Activated naive CD8-positive, alpha-beta T cell treated with anti-CD3 and anti-CD28 coated beads, Interleukin-2, amount 10 ng/mL, durations not matched to agents 7 days and 5 days (primary cell): ENCODE results near the gene NOS1. TPM values are rescaled to one million over a fixed set of nuclear protein-coding genes. Genes with fewer than 3 reads are reported as not detected.
A peak's percentile ranks its signal among the peaks of the same experiment; 100 is the strongest.
"Not testable (repeated sequence)": the region's sequence is repeated elsewhere in the genome, so short reads cannot be mapped to it uniquely, and the experiment has no call there.

Source experiments
- ATAC-seq: fragments of 150-1000 bp; cut with Tn5 transposase; one replicate; pipeline ENCODE4 v1.10.0; 2021; ENCODE audit warnings: low read depth, moderate library complexity
- POLR2A ChIA-PET: fragments of 350-600 bp; sonication (Branson Sonifier 250); formaldehyde crosslinking; loops from one replicate; lab custom pipeline; 2021; ENCODE audit warnings: antibody characterized with exemption; lab: Charles Lee
- DNase-seq: peaks from one replicate; pipeline ENCODE4 v3.0.0; 2021
- H3K27ac Mint-ChIP-seq: one replicate; pipeline ENCODE4 v1.8.0; 2022; ENCODE audit warnings: mild to moderate bottlenecking, mixed read lengths
- H3K27me3 Mint-ChIP-seq: one replicate; pipeline ENCODE4 v1.8.0; 2022; ENCODE audit warnings: mild to moderate bottlenecking, moderate library complexity, mixed read lengths
- H3K36me3 Mint-ChIP-seq: one replicate; pipeline ENCODE4 v1.8.0; 2021; ENCODE audit warnings: mild to moderate bottlenecking, mixed read lengths
- H3K4me1 Mint-ChIP-seq: one replicate; pipeline ENCODE4 v1.8.0; 2021; ENCODE audit warnings: mixed read lengths
- H3K4me3 Mint-ChIP-seq: one replicate; pipeline ENCODE4 v1.8.0; 2022; ENCODE audit warnings: mild to moderate bottlenecking, moderate library complexity, mixed read lengths
- H3K9me3 Mint-ChIP-seq: one replicate; pipeline ENCODE4 v1.8.0; 2021; ENCODE audit warnings: mixed read lengths
- total RNA-seq, 2 experiments: library from RNA; stranded (reverse); gene quantifications; one replicate each; pipeline ENCODE4 v1.2.3, GENCODE V29; 2021

NOS1 gene
- total RNA-seq, 2 experiments from 2014 or later = not detected

DNA sequence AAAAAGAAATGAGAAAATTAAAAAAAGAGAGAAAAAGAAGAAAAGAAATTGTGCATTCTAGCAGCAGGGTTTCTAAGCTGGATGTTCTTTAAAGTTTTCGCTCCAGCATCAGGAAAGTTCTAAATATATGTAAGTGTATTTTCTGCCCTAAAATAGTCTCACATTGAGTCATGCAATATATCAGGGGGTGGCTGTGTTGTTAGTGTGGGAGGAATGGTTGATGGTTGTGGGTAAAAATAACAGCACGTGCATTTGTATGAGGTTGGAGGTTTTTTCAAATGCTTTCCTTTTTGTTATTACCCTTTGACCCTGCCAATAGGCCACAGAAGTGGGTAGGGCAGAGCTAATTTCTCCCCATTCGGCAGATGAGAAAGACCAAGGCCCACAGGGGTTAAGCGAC lies 106.0 kb downstream of the NOS1 start:
- H3K27ac Mint-ChIP-seq = no peak overlapping the region
- ATAC-seq = no peak
- peaks cover 5% of the 10 kb centered on the region for H3K27me3 Mint-ChIP-seq
- no peak overlapping the region for H3K4me3 Mint-ChIP-seq
- H3K9me3 Mint-ChIP-seq = peaks cover 2% of the 10 kb centered on the region
- H3K4me1 Mint-ChIP-seq = no peaks in the 10 kb centered on the region
- POLR2A ChIA-PET = no interaction called here
- DNase-seq = no peak
- H3K36me3 Mint-ChIP-seq = no peaks in the 10 kb centered on the region

- DNase-seq (no peak), ATAC-seq (no peak)
- Mint-ChIP-seq H3K27me3 (no peaks in the 10 kb centered on the region), H3K4me1 (no peaks in the 10 kb centered on the region), H3K4me3 (no peak overlapping the region), H3K36me3 (no peaks in the 10 kb centered on the region), H3K9me3 (peaks cover 3% of the 10 kb centered on the region), H3K27ac (no peak overlapping the region)
- POLR2A ChIA-PET = no interaction called here
These were observed 117.9 kb downstream of the NOS1 start for GRCh38 chr12:117243488-117243887.

- POLR2A ChIA-PET = no interaction called here
- no peak overlapping the region for H3K4me3 Mint-ChIP-seq
- DNase-seq = no peak
- no peak overlapping the region for H3K27ac Mint-ChIP-seq
- H3K4me1 Mint-ChIP-seq = no peaks in the 10 kb centered on the region
- H3K9me3 Mint-ChIP-seq = peaks cover 3% of the 10 kb centered on the region
- no peaks in the 10 kb centered on the region for H3K27me3 Mint-ChIP-seq
- H3K36me3 Mint-ChIP-seq = no peaks in the 10 kb centered on the region
- ATAC-seq = no peak
These were observed 119.7 kb downstream of the NOS1 start for GRCh38 chr12:117241697-117242096.

DNA sequence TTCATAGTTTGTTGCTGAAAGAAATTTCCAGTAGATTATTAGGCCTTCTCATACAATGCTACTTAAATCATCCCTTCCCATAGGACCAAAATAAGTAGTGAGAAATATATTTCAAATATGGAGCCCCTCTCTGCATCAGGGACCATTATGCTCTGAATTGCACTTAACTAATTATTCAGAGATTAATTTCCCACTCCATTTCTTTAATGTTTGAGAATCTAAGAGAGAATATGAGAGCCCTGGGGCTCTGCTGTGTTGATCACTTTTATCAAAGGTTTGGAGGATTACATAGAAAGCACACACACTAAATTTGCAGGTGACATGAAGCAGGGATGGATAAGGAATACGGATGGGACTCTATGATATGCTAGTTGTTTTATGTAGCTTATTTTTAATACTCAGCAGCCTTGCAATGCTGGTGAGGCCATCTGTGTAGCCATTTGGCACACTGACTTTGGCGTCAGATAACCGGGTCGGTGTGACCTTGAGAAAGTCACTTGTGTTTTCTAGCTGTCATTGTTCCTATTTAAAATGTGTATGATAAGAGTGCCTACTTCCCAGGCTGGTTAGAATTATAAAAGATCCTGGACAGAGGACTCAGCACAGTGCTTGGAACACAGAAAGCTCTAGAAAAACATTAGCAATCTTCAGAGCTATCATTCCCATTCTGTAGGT lies 121.2 kb downstream of the NOS1 start:
- H3K4me1 Mint-ChIP-seq = no peaks in the 10 kb centered on the region

DNA sequence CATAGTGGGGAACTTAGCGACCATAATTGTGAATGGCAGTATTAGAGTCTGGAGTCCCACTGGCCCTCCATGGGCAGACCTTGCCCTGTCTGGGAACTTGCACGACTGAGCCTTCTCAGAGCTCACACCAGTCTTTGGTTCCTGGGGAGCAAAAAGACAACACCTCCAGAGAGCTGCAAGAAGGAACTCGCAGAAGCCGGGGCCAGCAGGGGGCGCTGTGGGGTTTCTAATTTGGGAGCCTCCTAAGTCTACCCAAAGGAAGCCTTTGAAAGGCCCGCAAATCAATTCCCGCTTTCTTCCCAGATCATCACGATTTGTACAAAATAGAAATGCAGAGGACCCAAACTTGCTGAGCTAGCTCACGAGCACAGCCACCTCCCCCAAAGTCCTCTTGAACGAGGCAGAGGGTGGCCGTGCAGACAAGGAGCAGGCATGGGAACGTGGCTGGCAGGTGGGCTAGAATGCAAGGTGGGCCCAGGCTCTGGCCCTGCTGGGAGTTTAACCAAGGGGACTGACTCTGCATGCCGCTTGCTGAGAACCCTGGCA lies 124.9 kb downstream of the NOS1 start:
- Mint-ChIP-seq H3K27me3 (peaks cover 4% of the 10 kb centered on the region), H3K36me3 (no peaks in the 10 kb centered on the region), H3K9me3 (no peaks in the 10 kb centered on the region), H3K4me1 (no peaks in the 10 kb centered on the region), H3K27ac (no peak overlapping the region), H3K4me3 (no peak overlapping the region)
- DNase-seq = peak; percentile 84
- POLR2A ChIA-PET = interaction anchor here (0.5 kb wide), 1 partner anchor 11 kb away, joined by 3 read pairs; no protein-coding TSS in a partner anchor
- no peak for ATAC-seq

More for the DNA sequence above, 121.2 kb downstream of the NOS1 start:
- POLR2A ChIA-PET = no interaction called here
- no peaks in the 10 kb centered on the region for H3K36me3 Mint-ChIP-seq
- H3K4me3 Mint-ChIP-seq = no peak overlapping the region
- peaks cover 3% of the 10 kb centered on the region for H3K9me3 Mint-ChIP-seq
- H3K27me3 Mint-ChIP-seq = peaks cover 2% of the 10 kb centered on the region
- DNase-seq (no peak), ATAC-seq (no peak)
- H3K27ac Mint-ChIP-seq = no peak overlapping the region

DNA sequence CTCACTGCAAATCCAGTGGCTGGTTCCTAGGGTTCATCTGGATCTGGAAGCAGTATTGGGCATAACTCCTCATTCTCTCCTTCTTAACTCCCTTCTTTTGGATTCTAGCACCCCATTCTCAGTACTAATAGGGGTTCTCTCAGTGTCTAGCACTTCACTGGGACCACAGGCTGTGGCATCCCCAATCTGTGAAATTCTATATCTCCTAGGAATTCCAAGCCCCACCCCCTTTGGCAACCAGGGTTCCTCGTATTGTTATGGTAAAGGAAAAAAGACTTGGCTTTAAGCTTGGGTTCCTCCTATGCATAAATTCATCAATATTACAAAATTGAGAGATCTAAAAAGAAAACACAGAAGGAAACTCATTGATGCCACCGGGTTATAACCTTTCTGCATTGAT lies 126.2 kb downstream of the NOS1 start:
- Mint-ChIP-seq H3K27me3 (peaks cover 4% of the 10 kb centered on the region), H3K36me3 (no peaks in the 10 kb centered on the region), H3K4me3 (no peak overlapping the region), H3K9me3 (no peaks in the 10 kb centered on the region), H3K4me1 (no peaks in the 10 kb centered on the region), H3K27ac (no peak overlapping the region)
- no peak for ATAC-seq
- POLR2A ChIA-PET = no interaction called here
- no peak for DNase-seq

DNA sequence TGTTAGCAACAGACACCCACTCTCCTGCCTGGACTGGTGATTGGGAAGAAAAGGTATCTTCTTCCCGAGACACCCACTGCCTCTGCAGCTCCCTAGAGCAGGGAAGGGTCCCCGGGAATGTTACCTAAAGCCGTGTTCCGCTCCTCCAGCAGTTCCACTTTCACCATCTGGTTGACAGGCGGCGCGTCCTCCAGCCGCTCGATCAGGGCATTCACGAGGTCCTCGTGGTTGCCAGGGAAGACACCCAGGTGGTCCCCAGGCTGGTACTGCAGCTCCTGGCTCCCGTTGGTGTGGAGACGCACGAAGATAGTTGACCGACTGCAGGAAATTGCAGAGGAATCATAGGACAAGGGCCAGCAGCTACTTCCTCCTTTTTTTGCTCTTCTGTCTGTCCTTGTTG lies 127.0 kb downstream of the NOS1 start:
- Mint-ChIP-seq H3K27me3 (peaks cover 4% of the 10 kb centered on the region), H3K36me3 (no peaks in the 10 kb centered on the region), H3K9me3 (no peaks in the 10 kb centered on the region), H3K4me1 (no peaks in the 10 kb centered on the region), H3K27ac (no peak overlapping the region), H3K4me3 (no peak overlapping the region)
- ATAC-seq (no peak), DNase-seq (no peak)
- POLR2A ChIA-PET = no interaction called here

- no peaks in the 10 kb centered on the region for H3K36me3 Mint-ChIP-seq
- peaks cover 6% of the 10 kb centered on the region for H3K27me3 Mint-ChIP-seq
- POLR2A ChIA-PET = no interaction called here
- ATAC-seq = no peak
- H3K4me3 Mint-ChIP-seq = no peak overlapping the region
- H3K27ac Mint-ChIP-seq = no peak overlapping the region
- no peaks in the 10 kb centered on the region for H3K9me3 Mint-ChIP-seq
- no peaks in the 10 kb centered on the region for H3K4me1 Mint-ChIP-seq
- DNase-seq = no peak
These were observed 129.7 kb downstream of the NOS1 start for GRCh38 chr12:117231750-117232149.

GRCh38 chr12:117228239-117228638 lies 133.2 kb downstream of the NOS1 start:
- POLR2A ChIA-PET = no interaction called here
- no peaks in the 10 kb centered on the region for H3K4me1 Mint-ChIP-seq
- H3K9me3 Mint-ChIP-seq = no peaks in the 10 kb centered on the region
- H3K4me3 Mint-ChIP-seq = no peak overlapping the region
- ATAC-seq (no peak), DNase-seq (no peak)
- H3K27me3 Mint-ChIP-seq = peaks cover 5% of the 10 kb centered on the region
- no peak overlapping the region for H3K27ac Mint-ChIP-seq
- no peaks in the 10 kb centered on the region for H3K36me3 Mint-ChIP-seq

GRCh38 chr12:117227000-117227653 lies 134.3 kb downstream of the NOS1 start:
- no peak overlapping the region for H3K4me3 Mint-ChIP-seq
- no peak overlapping the region for H3K27ac Mint-ChIP-seq

DNA sequence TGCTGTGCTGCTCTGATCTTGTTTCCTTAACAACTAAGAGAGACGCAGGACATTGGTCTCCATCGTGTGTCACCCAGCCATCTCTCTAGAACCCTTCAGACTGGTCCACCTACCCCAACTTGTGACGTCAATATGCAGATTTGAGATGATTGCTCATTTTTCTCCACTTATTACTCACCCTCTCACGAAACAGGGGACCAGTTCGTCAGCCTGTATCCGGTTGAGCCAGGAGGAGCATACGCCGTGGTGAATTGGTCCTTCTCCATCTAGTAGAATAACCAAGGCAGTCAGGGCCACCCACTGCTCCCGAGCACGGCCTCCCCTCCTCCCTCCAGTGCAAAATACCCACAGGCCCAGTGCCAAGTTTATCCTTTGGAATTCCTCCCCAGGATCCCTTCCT lies 134.9 kb downstream of the NOS1 start:
- Mint-ChIP-seq H3K36me3 (no peaks in the 10 kb centered on the region), H3K9me3 (no peaks in the 10 kb centered on the region), H3K4me3 (no peak overlapping the region), H3K4me1 (no peaks in the 10 kb centered on the region), H3K27me3 (peaks cover 2% of the 10 kb centered on the region), H3K27ac (no peak overlapping the region)
- POLR2A ChIA-PET = no interaction called here
- ATAC-seq (no peak), DNase-seq (no peak)

More at GRCh38 chr12:117227000-117227653, 134.3 kb downstream of the NOS1 start:
- Mint-ChIP-seq H3K4me1 (no peaks in the 10 kb centered on the region), H3K9me3 (no peaks in the 10 kb centered on the region), H3K36me3 (no peaks in the 10 kb centered on the region), H3K27me3 (peaks cover 5% of the 10 kb centered on the region)
- DNase-seq = no peak
- no peak for ATAC-seq
- POLR2A ChIA-PET = no interaction called here

- Mint-ChIP-seq H3K27ac (no peak overlapping the region), H3K27me3 (peaks cover 2% of the 10 kb centered on the region), H3K4me1 (no peaks in the 10 kb centered on the region), H3K9me3 (no peaks in the 10 kb centered on the region), H3K4me3 (no peak overlapping the region), H3K36me3 (no peaks in the 10 kb centered on the region)
- POLR2A ChIA-PET = no interaction called here
- DNase-seq = no peak
- ATAC-seq = no peak
These were observed 136.2 kb downstream of the NOS1 start for GRCh38 chr12:117225179-117225578.

DNA sequence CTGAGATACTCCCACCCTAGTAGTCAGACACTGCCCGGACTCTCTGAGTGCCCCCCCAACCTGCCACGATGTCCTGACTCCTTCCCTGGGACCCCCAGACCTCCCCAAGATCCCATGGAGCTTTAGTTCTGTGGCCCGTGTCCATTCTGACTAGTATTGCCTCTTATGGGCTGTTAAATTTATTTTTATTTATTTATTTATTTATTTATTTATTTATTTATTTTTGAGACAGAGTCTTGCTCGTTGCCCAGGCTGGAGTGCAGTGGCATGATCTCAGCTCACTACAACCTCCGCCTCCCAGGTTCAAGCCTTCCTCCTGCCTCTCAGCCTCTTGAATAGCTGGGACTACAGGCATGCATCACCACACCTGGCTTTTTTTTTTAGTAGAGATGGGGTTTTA lies 140.5 kb downstream of the NOS1 start:
- H3K9me3 Mint-ChIP-seq, H3K27me3 Mint-ChIP-seq, ATAC-seq, POLR2A ChIA-PET, H3K27ac Mint-ChIP-seq, H3K36me3 Mint-ChIP-seq, DNase-seq, H3K4me1 Mint-ChIP-seq, H3K4me3 Mint-ChIP-seq: not testable (repeated sequence)

DNA sequence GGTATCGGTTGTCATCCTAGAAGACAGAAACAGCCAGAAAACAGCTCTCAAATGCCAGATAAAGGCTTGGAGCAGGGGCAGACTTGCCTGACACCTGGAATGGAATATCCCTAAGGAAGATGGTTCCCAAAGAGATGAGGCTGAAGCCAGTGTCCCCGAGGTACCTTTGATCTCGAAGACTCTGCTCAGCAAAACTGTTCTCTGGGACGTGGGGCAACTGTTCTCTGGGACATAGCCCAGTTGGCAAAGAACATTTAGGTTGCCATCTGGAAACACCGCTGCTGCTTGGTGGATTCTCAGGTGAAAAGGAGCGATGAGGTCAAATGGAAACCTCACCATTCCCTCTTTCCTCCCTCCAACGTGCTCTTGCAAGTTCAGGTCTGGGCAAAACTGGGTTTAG lies 143.3 kb downstream of the NOS1 start:
- Mint-ChIP-seq H3K4me1 (no peaks in the 10 kb centered on the region), H3K36me3 (no peaks in the 10 kb centered on the region), H3K9me3 (no peaks in the 10 kb centered on the region), H3K27ac (no peak overlapping the region), H3K4me3 (no peak overlapping the region), H3K27me3 (peaks cover under 1% of the 10 kb centered on the region)
- POLR2A ChIA-PET = no interaction called here
- DNase-seq = no peak
- no peak for ATAC-seq
